Lower leg skin (tissue), 4 donors: ENCODE results near the gene FILIP1L. TPM values are rescaled to one million over a fixed set of nuclear protein-coding genes. Genes with fewer than 3 reads are reported as not detected.

Source experiments
- DNase-seq, 2 donors: peaks; one replicate each; pipeline ENCODE4 v3.0.0-alpha.2; 2019; ENCODE audit warnings: low spot score in 2 of 2
- H3K4me3 ChIP-seq: fragments of 200-600 bp; sonication (generic); 2 replicates; pipeline ENCODE4 v1.5.1; 2017; ENCODE audit warnings: mild to moderate bottlenecking, low read depth; ENCODE audit not compliant: poor library complexity, severe bottlenecking
- CTCF ChIP-seq, 3 donors: fragments of 450-650 bp; IDR thresholded peaks; one replicate each; pipeline ENCODE4 v1.5.1; 2016; ENCODE audit warnings: antibody characterized with exemption in 3 of 3, mild to moderate bottlenecking in 3 of 3, moderate library complexity in 2 of 3
- POLR2A ChIP-seq, 2 donors: fragments of 450-650 bp; IDR thresholded peaks; one replicate each; pipeline ENCODE4 v1.6.1; 2016 to 2017; ENCODE audit warnings: antibody characterized with exemption in 2 of 2, mild to moderate bottlenecking in 1 of 2, moderate library complexity in 1 of 2
- WGBS, 2 donors: methylation state at CpG; one replicate each; pipeline ENCODE4 v1.1.5; 2018; 5-methylcytosine and 5-hydroxymethylcytosine counted together
- intact Hi-C: fragments of 100-400 bp; cut with DNase I; formaldehyde crosslinking; loops from one replicate; pipeline ENCODE4 v1.15.0; 2023; ENCODE audit warnings: low total_unique reads
- total RNA-seq, 4 donors: library from RNA; depleted of rRNA; stranded (reverse); fragments of >200 nt; gene quantifications; one replicate each; pipeline ENCODE4 v1.1.0, GENCODE V29; 2016

The FILIP1L gene
- total RNA-seq, 4 donors from 2014 or later, result 17.5 to 33.9 (median 22.1) TPM

GRCh38 chr3:99915906-99916432, 198.3 kb downstream of the FILIP1L start:
- no peak for TF ChIP-seq POLR2A (IDR thresholded peaks at IDR 0.05)
- no peak for TF ChIP-seq CTCF (IDR thresholded peaks at IDR 0.05)
- H3K4me3 ChIP-seq, result no peak overlapping the region
- intact Hi-C loops, result no loop called here
- DNase-seq, result no peak
- 96 to 97% methylated on average over 3 of the region's 3 CpGs for WGBS, 2 donors

GRCh38 chr3:99911433-99911832, 202.9 kb downstream of the FILIP1L start:
- DNase-seq, result no peak
- intact Hi-C loops, result no loop called here
- no peak for TF ChIP-seq CTCF (IDR thresholded peaks at IDR 0.05)
- TF ChIP-seq POLR2A (IDR thresholded peaks at IDR 0.05), result no peak
- 65 to 72% methylated on average over 3 of the region's 3 CpGs for WGBS, 2 donors
- H3K4me3 ChIP-seq, result no peak overlapping the region

GRCh38 chr3:99910752-99911290, 203.5 kb downstream of the FILIP1L start:
- DNase-seq, result no peak
- no peak for TF ChIP-seq POLR2A (IDR thresholded peaks at IDR 0.05)
- no peak for TF ChIP-seq CTCF (IDR thresholded peaks at IDR 0.05)
- WGBS, 2 donors, result 73 to 82% methylated on average over 4 of the region's 4 CpGs
- no peak overlapping the region for H3K4me3 ChIP-seq
- intact Hi-C loops, result no loop called here

GRCh38 chr3:99909714-99910495, 204.4 kb downstream of the FILIP1L start:
- intact Hi-C loops, result no loop called here
- 61 to 66% methylated on average over 3 of the region's 3 CpGs for WGBS, 2 donors
- TF ChIP-seq CTCF (IDR thresholded peaks at IDR 0.05) (no peak), POLR2A (IDR thresholded peaks at IDR 0.05) (no peak)
- DNase-seq, result no peak
- no peak overlapping the region for H3K4me3 ChIP-seq

- no peak overlapping the region for H3K4me3 ChIP-seq
- 66% methylated on average over 2 of the region's 2 CpGs for WGBS, 2 donors
- no peak for DNase-seq
- TF ChIP-seq CTCF (IDR thresholded peaks at IDR 0.05) (no peak), POLR2A (IDR thresholded peaks at IDR 0.05) (no peak)
- intact Hi-C loops, result no loop called here
Measured at GRCh38 chr3:99907959-99908544, 206.2 kb downstream of the FILIP1L start.
